ENCODE results near the gene A1CF. TPM values are rescaled to one million over a fixed set of nuclear protein-coding genes. Genes with fewer than 3 reads are reported as not detected.

The A1CF gene
- total and polyA plus RNA-seq, 4 experiments from 2014 or later: not detected

DNA sequence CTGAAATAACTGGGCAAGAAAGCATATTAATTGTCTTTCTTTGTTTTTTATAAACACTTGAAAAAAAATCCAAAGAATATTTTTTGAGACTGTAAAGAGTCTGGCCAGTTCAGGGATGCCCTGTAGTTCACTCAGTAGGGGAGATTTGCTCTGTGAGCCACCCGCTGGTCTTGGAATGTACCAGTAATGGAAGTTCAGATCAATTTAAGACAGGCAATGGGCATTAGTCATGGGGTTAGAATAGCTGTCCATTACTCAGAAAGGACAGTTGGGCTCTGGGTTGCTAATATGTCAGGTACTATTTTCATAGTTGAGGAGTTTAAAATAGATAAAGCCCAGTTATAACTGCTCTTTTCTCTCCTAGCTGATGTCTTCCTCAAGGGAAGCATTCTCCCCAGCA, 38.7 kb downstream of the A1CF start:
- no peak for DNase-seq
- no peak overlapping the region for H3K27ac ChIP-seq (ENCODE audit: low read depth, low read length)
- no peaks in the 10 kb centered on the region for H3K36me3 Mint-ChIP-seq
- no peaks in the 10 kb centered on the region for H3K36me3 ChIP-seq (ENCODE audit: insufficient read depth, low read length)
- no peaks in the 10 kb centered on the region for H3K4me1 ChIP-seq (ENCODE audit: insufficient read depth, low read length)
- ChIA-PET CTCF (ENCODE audit: partially characterized antibody) (no interaction called here), POLR2A (ENCODE audit: partially characterized antibody) (no interaction called here)
- H3K4me3 ChIP-seq (ENCODE audit: low read length in 2 of 2): no peak overlapping the region
- H3K27ac Mint-ChIP-seq: no peak overlapping the region
- no peaks in the 10 kb centered on the region for H3K4me1 Mint-ChIP-seq
- intact Hi-C loops (cut with micrococcal nuclease): no loop called here
- H3K4me3 Mint-ChIP-seq: no peak overlapping the region
- H3K9me3 Mint-ChIP-seq: no peaks in the 10 kb centered on the region
- no peaks in the 10 kb centered on the region for H3K27me3 ChIP-seq (ENCODE audit: insufficient read depth, low read length)
- no peaks in the 10 kb centered on the region for H3K9me3 ChIP-seq (ENCODE audit: control insufficient read depth in 1 of 2, low read length in 2 of 2)
- peaks cover 7 to 10% of the 10 kb centered on the region in 2 donors for H3K27me3 Mint-ChIP-seq

DNA sequence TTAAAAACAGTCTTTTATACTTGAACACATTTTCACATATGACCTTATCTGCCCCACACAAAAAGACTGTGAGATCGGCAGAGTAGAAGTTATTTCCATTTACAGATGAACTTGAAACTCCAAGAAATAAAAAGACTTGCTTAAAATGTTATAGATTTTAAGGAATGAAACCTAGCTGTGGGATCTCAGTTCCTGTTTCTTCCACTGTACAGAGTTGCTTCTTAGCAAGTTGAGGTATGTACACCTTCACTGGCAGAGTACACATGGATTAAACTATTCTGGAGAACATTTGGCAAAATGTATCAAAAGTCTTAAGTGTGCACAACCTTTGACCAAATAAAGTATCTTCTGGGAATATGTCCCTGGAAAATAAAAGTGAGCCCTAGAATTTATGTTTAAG, 48.3 kb downstream of the A1CF start:
- Histone ChIP-seq H3K27ac (ENCODE audit: low read depth, low read length) (no peak overlapping the region), H3K27me3 (ENCODE audit: insufficient read depth, low read length) (no peaks in the 10 kb centered on the region), H3K4me1 (ENCODE audit: insufficient read depth, low read length) (no peaks in the 10 kb centered on the region), H3K36me3 (ENCODE audit: insufficient read depth, low read length) (no peaks in the 10 kb centered on the region), H3K4me3 (ENCODE audit: low read length in 2 of 2) (no peak overlapping the region), H3K9me3 (ENCODE audit: control insufficient read depth in 1 of 2, low read length in 2 of 2) (no peaks in the 10 kb centered on the region)
- no peak for DNase-seq
- no peak overlapping the region for H3K27ac Mint-ChIP-seq
- no peaks in the 10 kb centered on the region for H3K9me3 Mint-ChIP-seq
- H3K4me3 Mint-ChIP-seq: no peak overlapping the region
- intact Hi-C loops (cut with micrococcal nuclease): no loop called here
- ChIA-PET POLR2A (ENCODE audit: partially characterized antibody) (no interaction called here), CTCF (ENCODE audit: partially characterized antibody) (no interaction called here)
- H3K36me3 Mint-ChIP-seq: no peaks in the 10 kb centered on the region
- H3K4me1 Mint-ChIP-seq: no peaks in the 10 kb centered on the region
- H3K27me3 Mint-ChIP-seq: peaks cover 10 to 23% of the 10 kb centered on the region in 2 donors

DNA sequence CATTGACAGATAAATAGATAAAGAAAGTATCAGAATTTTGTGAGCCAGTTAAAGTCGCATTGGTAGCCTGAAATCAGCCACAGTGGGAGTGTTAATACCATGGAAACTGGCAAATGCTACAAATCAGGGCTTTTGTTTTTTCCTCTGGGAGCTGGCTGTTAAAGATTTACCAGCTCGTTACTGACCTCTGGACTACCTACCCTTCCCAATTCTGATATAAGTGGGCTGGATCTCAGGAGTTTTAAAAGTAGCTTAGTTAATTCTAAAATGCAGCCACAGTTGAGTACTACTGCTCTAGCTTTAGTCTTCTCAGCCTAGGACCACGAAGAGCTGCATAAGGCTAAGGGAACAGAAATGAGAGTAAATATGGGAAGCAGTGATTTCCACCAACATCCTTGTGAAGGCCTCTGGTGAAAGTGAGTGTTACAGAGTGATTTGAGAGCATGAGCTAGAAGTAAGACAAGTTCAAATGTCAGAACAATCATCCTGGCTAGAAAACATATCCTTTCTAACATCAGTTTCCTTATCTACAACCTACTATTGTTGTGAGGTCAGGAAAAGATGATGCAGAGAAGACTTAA, 53.2 kb downstream of the A1CF start:
- Mint-ChIP-seq H3K4me3 (no peak overlapping the region), H3K9me3 (peaks cover 0 to 4% (median 0%) of the 10 kb centered on the region in 8 donors), H3K4me1 (no peaks in the 10 kb centered on the region), H3K27ac (no peak overlapping the region), H3K27me3 (peaks cover 16 to 17% of the 10 kb centered on the region in 2 donors), H3K36me3 (no peaks in the 10 kb centered on the region)
- DNase-seq: no peak
- intact Hi-C loops (cut with micrococcal nuclease): no loop called here
- no peaks in the 10 kb centered on the region for H3K4me1 ChIP-seq (ENCODE audit: insufficient read depth, low read length)
- H3K4me3 ChIP-seq (ENCODE audit: low read length in 2 of 2): no peak overlapping the region
- no peaks in the 10 kb centered on the region for H3K27me3 ChIP-seq (ENCODE audit: insufficient read depth, low read length)
- no peak overlapping the region for H3K27ac ChIP-seq (ENCODE audit: low read depth, low read length)
- CTCF ChIA-PET (ENCODE audit: partially characterized antibody): no interaction called here
- H3K9me3 ChIP-seq (ENCODE audit: control insufficient read depth in 1 of 2, low read length in 2 of 2): no peaks in the 10 kb centered on the region
- no peaks in the 10 kb centered on the region for H3K36me3 ChIP-seq (ENCODE audit: insufficient read depth, low read length)
- POLR2A ChIA-PET (ENCODE audit: partially characterized antibody): no interaction called here

DNA sequence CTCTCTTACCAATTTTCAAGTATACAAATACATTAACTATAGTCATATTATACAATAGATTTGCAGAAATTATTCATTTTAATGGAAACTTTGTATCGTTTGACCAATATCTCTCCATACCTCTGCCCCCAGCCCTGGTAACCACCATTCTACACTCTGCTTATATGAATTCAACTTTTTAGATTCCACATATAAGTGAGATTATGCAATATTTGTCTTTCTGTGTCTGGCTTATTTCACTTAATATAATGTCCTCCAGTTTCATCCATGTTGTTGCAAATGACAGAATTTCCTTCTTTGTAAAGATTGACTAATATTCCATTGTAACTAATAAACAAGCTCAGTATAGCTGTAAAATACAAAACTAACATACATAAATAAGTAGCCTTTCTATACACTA, 55.4 kb downstream of the A1CF start:
- Mint-ChIP-seq H3K27ac (no peak overlapping the region), H3K36me3 (no peaks in the 10 kb centered on the region), H3K27me3 (peaks cover 18 to 23% of the 10 kb centered on the region in 2 donors), H3K4me1 (no peaks in the 10 kb centered on the region), H3K9me3 (peaks cover 0 to 4% (median 0%) of the 10 kb centered on the region in 8 donors), H3K4me3 (no peak overlapping the region)
- H3K9me3 ChIP-seq (ENCODE audit: control insufficient read depth in 1 of 2, low read length in 2 of 2): no peaks in the 10 kb centered on the region
- no peak overlapping the region for H3K27ac ChIP-seq (ENCODE audit: low read depth, low read length)
- no peaks in the 10 kb centered on the region for H3K4me1 ChIP-seq (ENCODE audit: insufficient read depth, low read length)
- no peaks in the 10 kb centered on the region for H3K36me3 ChIP-seq (ENCODE audit: insufficient read depth, low read length)
- H3K4me3 ChIP-seq (ENCODE audit: low read length in 2 of 2): no peak overlapping the region
- ChIA-PET POLR2A (ENCODE audit: partially characterized antibody) (no interaction called here), CTCF (ENCODE audit: partially characterized antibody) (no interaction called here)
- intact Hi-C loops (cut with micrococcal nuclease): no loop called here
- DNase-seq: no peak
- no peaks in the 10 kb centered on the region for H3K27me3 ChIP-seq (ENCODE audit: insufficient read depth, low read length)

DNA sequence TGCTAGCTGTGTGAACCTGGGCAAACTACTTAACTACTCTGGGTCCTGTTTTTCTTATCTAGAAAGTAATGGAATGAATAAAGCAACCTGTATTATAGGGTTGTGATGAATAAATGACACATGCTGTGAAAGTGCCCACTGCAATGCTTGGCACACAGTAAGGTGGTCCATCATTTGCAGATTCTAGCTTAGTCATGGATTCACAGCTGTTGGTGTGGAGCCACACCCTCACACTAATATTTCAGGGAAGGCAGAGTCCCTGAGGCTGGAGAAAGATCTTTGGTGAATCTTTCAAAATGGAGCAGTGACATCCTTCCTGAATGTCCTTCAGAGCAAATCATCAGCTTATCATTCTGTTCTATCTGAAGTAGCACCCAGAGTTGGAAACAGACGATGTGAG, 60.6 kb downstream of the A1CF start:
- POLR2A ChIA-PET (ENCODE audit: partially characterized antibody): no interaction called here
- no peak overlapping the region for H3K27ac Mint-ChIP-seq
- DNase-seq: no peak
- CTCF ChIA-PET (ENCODE audit: partially characterized antibody): no interaction called here
- Histone ChIP-seq H3K27me3 (ENCODE audit: insufficient read depth, low read length) (no peaks in the 10 kb centered on the region), H3K36me3 (ENCODE audit: insufficient read depth, low read length) (no peaks in the 10 kb centered on the region), H3K27ac (ENCODE audit: low read depth, low read length) (no peak overlapping the region), H3K4me3 (ENCODE audit: low read length in 2 of 2) (no peak overlapping the region), H3K9me3 (ENCODE audit: control insufficient read depth in 1 of 2, low read length in 2 of 2) (no peaks in the 10 kb centered on the region), H3K4me1 (ENCODE audit: insufficient read depth, low read length) (no peaks in the 10 kb centered on the region)
- peaks cover 0 to 4% (median 0%) of the 10 kb centered on the region in 8 donors for H3K9me3 Mint-ChIP-seq
- no peak overlapping the region for H3K4me3 Mint-ChIP-seq
- H3K4me1 Mint-ChIP-seq: no peaks in the 10 kb centered on the region
- H3K27me3 Mint-ChIP-seq: peaks cover 9 to 23% of the 10 kb centered on the region in 2 donors
- intact Hi-C loops (cut with micrococcal nuclease): no loop called here
- H3K36me3 Mint-ChIP-seq: no peaks in the 10 kb centered on the region

DNA sequence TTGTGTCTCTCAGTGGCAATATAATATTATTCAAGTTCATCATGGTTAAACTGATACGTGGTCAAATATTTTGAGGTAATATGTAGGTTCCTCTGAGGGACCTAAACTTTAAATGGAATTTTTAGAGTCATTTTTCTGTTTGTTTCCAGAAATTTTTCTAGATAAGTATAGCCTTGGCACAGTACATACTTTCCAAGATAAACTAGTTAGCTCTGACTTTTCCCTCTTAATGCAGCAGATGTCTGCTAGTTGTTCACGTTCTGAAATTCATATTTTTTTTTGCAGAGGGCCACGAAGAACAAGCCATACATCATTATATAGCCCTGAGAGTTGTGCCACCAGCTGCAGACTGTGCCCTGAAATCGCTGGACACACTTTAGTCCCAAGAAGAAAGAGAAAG, 61.6 kb downstream of the A1CF start:
- Mint-ChIP-seq H3K27ac (no peak overlapping the region), H3K4me1 (no peaks in the 10 kb centered on the region), H3K4me3 (no peak overlapping the region), H3K27me3 (peaks cover 13 to 20% of the 10 kb centered on the region in 2 donors), H3K36me3 (no peaks in the 10 kb centered on the region), H3K9me3 (peaks cover 0 to 4% (median 0%) of the 10 kb centered on the region in 8 donors)
- intact Hi-C loops (cut with micrococcal nuclease): no loop called here
- no peaks in the 10 kb centered on the region for H3K36me3 ChIP-seq (ENCODE audit: insufficient read depth, low read length)
- CTCF ChIA-PET (ENCODE audit: partially characterized antibody): no interaction called here
- DNase-seq: no peak
- no peak overlapping the region for H3K27ac ChIP-seq (ENCODE audit: low read depth, low read length)
- H3K27me3 ChIP-seq (ENCODE audit: insufficient read depth, low read length): no peaks in the 10 kb centered on the region
- H3K4me3 ChIP-seq (ENCODE audit: low read length in 2 of 2): no peak overlapping the region
- no peaks in the 10 kb centered on the region for H3K4me1 ChIP-seq (ENCODE audit: insufficient read depth, low read length)
- POLR2A ChIA-PET (ENCODE audit: partially characterized antibody): no interaction called here
- H3K9me3 ChIP-seq (ENCODE audit: control insufficient read depth in 1 of 2, low read length in 2 of 2): no peaks in the 10 kb centered on the region

DNA sequence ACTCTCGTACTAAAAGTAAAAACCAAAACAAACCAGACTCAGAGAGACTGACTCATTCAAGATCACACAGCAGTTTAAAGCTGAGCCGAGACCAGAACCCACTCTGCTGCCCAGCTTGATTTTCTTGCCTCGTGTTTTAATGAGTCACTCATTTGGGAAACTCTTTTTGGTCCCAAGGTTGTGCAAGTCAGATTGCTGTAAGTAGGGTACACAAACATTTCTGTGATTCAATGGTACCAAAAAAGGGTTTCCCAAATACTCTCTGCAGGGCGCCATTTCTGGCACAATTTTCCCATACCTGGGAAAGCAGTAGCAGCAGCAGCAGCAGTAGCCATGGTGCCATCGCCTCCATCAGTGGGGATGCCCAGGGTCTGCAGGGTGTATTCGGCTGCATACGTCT, 75.8 kb downstream of the A1CF start:
- no peaks in the 10 kb centered on the region for H3K4me1 Mint-ChIP-seq
- H3K4me3 Mint-ChIP-seq: no peak overlapping the region
- Histone ChIP-seq H3K27ac (ENCODE audit: low read depth, low read length) (no peak overlapping the region), H3K4me1 (ENCODE audit: insufficient read depth, low read length) (no peaks in the 10 kb centered on the region), H3K4me3 (ENCODE audit: low read length in 2 of 2) (no peak overlapping the region), H3K36me3 (ENCODE audit: insufficient read depth, low read length) (no peaks in the 10 kb centered on the region), H3K27me3 (ENCODE audit: insufficient read depth, low read length) (peaks cover 7% of the 10 kb centered on the region), H3K9me3 (ENCODE audit: control insufficient read depth in 1 of 2, low read length in 2 of 2) (no peaks in the 10 kb centered on the region)
- intact Hi-C loops (cut with micrococcal nuclease): no loop called here
- peaks cover 3 to 5% of the 10 kb centered on the region in 2 donors for H3K27me3 Mint-ChIP-seq
- POLR2A ChIA-PET (ENCODE audit: partially characterized antibody): no interaction called here
- no peaks in the 10 kb centered on the region for H3K36me3 Mint-ChIP-seq
- CTCF ChIA-PET (ENCODE audit: partially characterized antibody): no interaction called here
- no peaks in the 10 kb centered on the region for H3K9me3 Mint-ChIP-seq
- no peak overlapping the region for H3K27ac Mint-ChIP-seq
- DNase-seq: no peak

Data from CD4-positive, alpha-beta memory T cell (primary cell).